ENCODE data around the gene HMCES. TPM values are rescaled to one million over a fixed set of nuclear protein-coding genes. Genes with fewer than 3 reads are reported as not detected.

The HMCES gene
- total and polyA plus RNA-seq, 2 of the 13 experiments (the other 11 are each of a cell fraction or from before 2014, with no cell fraction given) = 16.1 to 37.5 TPM

DNA sequence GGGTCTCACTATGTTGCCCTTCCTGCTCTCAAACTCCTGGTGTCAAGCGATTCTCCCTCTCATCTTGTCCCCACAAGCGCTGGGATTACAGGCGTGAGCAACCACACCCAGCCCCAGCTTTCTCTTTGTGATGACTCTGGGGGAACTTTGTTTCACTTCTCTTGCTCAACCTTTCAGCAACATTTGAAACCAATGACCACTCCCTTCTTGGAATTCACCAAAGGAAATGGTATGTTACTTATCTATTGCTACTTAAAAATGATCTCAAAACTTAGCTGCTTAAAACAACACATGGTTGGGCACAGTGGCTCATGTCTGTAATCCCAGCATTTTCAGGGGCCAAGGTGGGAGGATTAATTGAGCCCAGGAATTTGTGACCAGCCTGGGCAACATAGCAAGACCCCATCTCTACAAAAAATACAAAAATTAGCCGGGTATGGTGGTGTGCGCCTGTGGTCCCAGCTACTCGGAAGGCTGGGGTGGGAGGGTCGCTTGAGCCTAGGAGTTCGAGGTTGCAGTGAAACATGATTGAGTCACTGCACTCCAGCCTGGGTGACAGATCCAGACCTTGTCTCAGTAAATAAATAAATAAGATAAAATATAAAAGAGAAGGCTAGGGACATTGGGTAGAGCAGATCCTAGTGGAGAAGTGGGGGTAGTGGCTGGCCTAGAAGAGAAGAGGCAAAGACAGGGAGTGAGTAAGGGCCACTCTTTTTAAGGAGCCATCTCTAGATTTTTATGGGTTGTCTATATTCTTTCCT, 39.5 kb upstream of the HMCES start:
- no peak overlapping the region for H3K9ac ChIP-seq (ENCODE audit: insufficient read depth, low read depth, low read length)
- BruUV-seq (replicated peaks) = no TSS peak
- TF ChIP-seq ZNF121 (CRISPR knock-in tag; IDR thresholded peaks at IDR 0.05) = peak; percentile 73; the same call in 1 of the 2 replicates
- no peak for TF ChIP-seq CENPT (CRISPR knock-in tag; IDR thresholded peaks at IDR 0.05; ENCODE audit: low read depth)
- peak; percentile 16; the same call in 1 of the 2 replicates for TF ChIP-seq CEBPB (IDR thresholded peaks at IDR 0.05; ENCODE audit: borderline replicate concordance, low read depth, low read length)
- ATAC-seq (peak; percentile 46), DNase-seq (ENCODE audit: low spot score) (no peak), FAIRE-seq (no peak)
- H3K4me2 ChIP-seq (ENCODE audit: low read depth, low read length) = peak overlapping the region; percentile 44
- H4K20me1 ChIP-seq (ENCODE audit: insufficient read depth, low read length) = no peaks in the 10 kb centered on the region
- H2AFZ ChIP-seq (ENCODE audit: low read length) = no peak overlapping the region
- POLR2A ChIA-PET = interaction anchor here (1.6 to 2.0 kb wide), 4 partner anchors 10 to 186 kb away, joined by 6 to 10 read pairs (median 8); partner anchors contain the start of gene COPG1
- H3K4me1 ChIP-seq (ENCODE audit: insufficient read depth, low read length) = peaks cover 32% of the 10 kb centered on the region
- no peak overlapping the region for H3K27ac ChIP-seq (ENCODE audit: extremely low read length, insufficient read depth, low read length)
- H3K27me3 ChIP-seq (ENCODE audit: control insufficient read depth in 1 of 2, insufficient read depth in 2 of 2, low read length in 2 of 2) = no peaks in the 10 kb centered on the region
- 0 out of 6 replicates have a peak overlapping the region, but pooled peaks of 1 of the 3 experiments have one; percentile 7 for H3K4me3 ChIP-seq (replicated peaks in 1 of 3; ENCODE audit: insufficient read depth in 1 of 3, low read depth in 2 of 3, low read length in 3 of 3)
- WGBS (ENCODE audit: low lambda C conversion rate) = 40% methylated on average over 8 of the region's 8 CpGs
- no peaks in the 10 kb centered on the region for H3K79me2 ChIP-seq (ENCODE audit: insufficient read depth, low read length)
- H3K36me3 ChIP-seq (replicated peaks in 1 of 2; ENCODE audit: control insufficient read depth in 1 of 2, insufficient read depth in 2 of 2, low read length in 2 of 2) = no peaks in the 10 kb centered on the region
- no peaks in the 10 kb centered on the region for H3K9me3 ChIP-seq (ENCODE audit: low read length)
- CTCF ChIA-PET (ENCODE audit: low intra/inter-chr PET ratio, low total read pairs) = no interaction called here
- intact Hi-C loops (cut with micrococcal nuclease; ENCODE audit: unreplicated experiment) (no loop called here), in situ Hi-C loops (cut with HindIII; ENCODE audit: extremely low pct_ligation_motif_present, low pct_unique_long_range_greater_than_20kb) (no loop called here)

GRCh38 chr3:129239991-129240390, 38.7 kb upstream of the HMCES start:
- no peak overlapping the region for H3K27ac ChIP-seq (ENCODE audit: extremely low read length, insufficient read depth, low read length)
- 0 out of 2 replicates have a peak, but pooled peaks have one; percentile 20 for TF ChIP-seq CEBPG (CRISPR knock-in tag; IDR thresholded peaks at IDR 0.05)
- TF ChIP-seq NRL (CRISPR knock-in tag; IDR thresholded peaks at IDR 0.05; ENCODE audit: borderline replicate concordance) = no peak
- H3K27me3 ChIP-seq (ENCODE audit: control insufficient read depth in 1 of 2, insufficient read depth in 2 of 2, low read length in 2 of 2) = no peaks in the 10 kb centered on the region
- H3K9ac ChIP-seq (ENCODE audit: insufficient read depth, low read depth, low read length) = no peak overlapping the region
- no peaks in the 10 kb centered on the region for H3K79me2 ChIP-seq (ENCODE audit: insufficient read depth, low read length)
- intact Hi-C loops (cut with micrococcal nuclease; ENCODE audit: unreplicated experiment) = no loop called here
- peak; percentile 56 for ATAC-seq
- peak overlapping the region; percentile 44 for H3K4me2 ChIP-seq (ENCODE audit: low read depth, low read length)
- WGBS (ENCODE audit: low lambda C conversion rate) = 17% methylated on average over 6 of the region's 6 CpGs
- POLR2A ChIA-PET = interaction anchor here (1.7 to 2.0 kb wide), 3 partner anchors 9 to 186 kb away, joined by 6 to 10 read pairs (median 9); partner anchors contain the start of gene COPG1
- DNase-seq (ENCODE audit: low spot score) = no peak
- H2AFZ ChIP-seq (ENCODE audit: low read length) = no peak overlapping the region
- FAIRE-seq = no peak
- H3K4me1 ChIP-seq (ENCODE audit: insufficient read depth, low read length) = peaks cover 32% of the 10 kb centered on the region
- H3K4me3 ChIP-seq (replicated peaks in 1 of 3; ENCODE audit: insufficient read depth in 1 of 3, low read depth in 2 of 3, low read length in 3 of 3) = no peak overlapping the region
- no peaks in the 10 kb centered on the region for H3K9me3 ChIP-seq (ENCODE audit: low read length)
- in situ Hi-C loops (cut with HindIII; ENCODE audit: extremely low pct_ligation_motif_present, low pct_unique_long_range_greater_than_20kb) = loop anchor here (10.0 kb wide), 1 partner anchor 55 kb away; the partner anchor contains the start of gene CNBP
- no TSS peak for BruUV-seq (replicated peaks)
- no peaks in the 10 kb centered on the region for H4K20me1 ChIP-seq (ENCODE audit: insufficient read depth, low read length)
- no peaks in the 10 kb centered on the region for H3K36me3 ChIP-seq (replicated peaks in 1 of 2; ENCODE audit: control insufficient read depth in 1 of 2, insufficient read depth in 2 of 2, low read length in 2 of 2)
- CTCF ChIA-PET (ENCODE audit: low intra/inter-chr PET ratio, low total read pairs) = no interaction called here
